Parathyroid adenoma (tissue), 2 donors: Measurements from ENCODE around the gene OPCML.

Experiments
- H2AFZ ChIP-seq: fragments of 300-600 bp; sonication (generic); one replicate; pipeline ENCODE4 v1.7.0; 2017; ENCODE audit warnings: antibody characterized with exemption, mild to moderate bottlenecking
- H3K27ac ChIP-seq: fragments of 300-600 bp; sonication (generic); one replicate; pipeline ENCODE4 v1.7.0; 2017
- H3K27me3 ChIP-seq: fragments of 300-600 bp; sonication (generic); one replicate; pipeline ENCODE4 v1.7.0; 2017; ENCODE audit warnings: low read length; ENCODE audit not compliant: control insufficient read depth, insufficient read depth
- H3K36me3 ChIP-seq: fragments of 300-600 bp; sonication (generic); one replicate; pipeline ENCODE4 v1.7.0; 2017; ENCODE audit warnings: low read length; ENCODE audit not compliant: control insufficient read depth, insufficient read depth
- H3K4me1 ChIP-seq: fragments of 300-600 bp; sonication (generic); one replicate; pipeline ENCODE4 v1.7.0; 2017; ENCODE audit warnings: control low read depth
- H3K4me2 ChIP-seq: fragments of 300-600 bp; sonication (generic); one replicate; pipeline ENCODE4 v1.7.0; 2017; ENCODE audit warnings: low read length
- H3K4me3 ChIP-seq: fragments of 300-600 bp; sonication (generic); one replicate; pipeline ENCODE4 v1.7.0; 2017; ENCODE audit warnings: low read depth, low read length
- H3K79me2 ChIP-seq: fragments of 300-600 bp; sonication (generic); one replicate; pipeline ENCODE4 v1.7.0; 2017; ENCODE audit warnings: control low read depth
- H3K9ac ChIP-seq: fragments of 300-600 bp; sonication (generic); one replicate; pipeline ENCODE4 v1.7.0; 2017; ENCODE audit warnings: mild to moderate bottlenecking
- H3K9me3 ChIP-seq: fragments of 300-600 bp; sonication (generic); one replicate; pipeline ENCODE4 v1.7.0; 2017; ENCODE audit warnings: low read length; ENCODE audit not compliant: control insufficient read depth
- CTCF ChIP-seq: fragments of 300-600 bp; sonication (generic); IDR thresholded peaks from one replicate; pipeline ENCODE4 v1.7.0; 2017; ENCODE audit warnings: antibody characterized with exemption, mild to moderate bottlenecking
- donor health status: primary hyperparathyroidism.

Gene OPCML

DNA sequence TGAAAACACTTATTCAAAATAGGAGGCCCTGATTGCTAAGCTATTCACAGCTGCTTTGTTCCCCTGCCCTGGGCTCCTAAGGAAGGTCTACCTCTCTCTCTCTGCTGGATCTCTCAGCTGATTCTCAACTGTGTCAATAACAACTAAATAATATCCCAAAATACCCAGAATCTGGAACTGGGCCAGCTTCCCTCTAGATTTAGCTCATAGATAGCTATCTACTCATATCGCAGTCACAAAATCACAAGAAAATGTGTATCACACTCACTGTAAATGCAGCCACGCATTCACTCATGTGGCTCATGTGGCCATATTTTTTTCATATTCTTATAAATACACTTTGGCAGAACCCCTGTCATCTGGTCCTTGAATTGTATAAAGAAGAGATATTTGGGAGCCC, 555.1 kb downstream of the OPCML start:
- Histone ChIP-seq H3K79me2 (no peaks in the 10 kb centered on the region), H3K9me3 (no peaks in the 10 kb centered on the region), H3K4me1 (no peaks in the 10 kb centered on the region), H3K9ac (no peak overlapping the region), H3K27ac (no peak overlapping the region), H3K4me3 (no peak overlapping the region), H3K4me2 (no peak overlapping the region), H2AFZ (no peak overlapping the region), H3K27me3 (no peaks in the 10 kb centered on the region), H3K36me3 (no peaks in the 10 kb centered on the region)
- TF ChIP-seq CTCF: no peak

DNA sequence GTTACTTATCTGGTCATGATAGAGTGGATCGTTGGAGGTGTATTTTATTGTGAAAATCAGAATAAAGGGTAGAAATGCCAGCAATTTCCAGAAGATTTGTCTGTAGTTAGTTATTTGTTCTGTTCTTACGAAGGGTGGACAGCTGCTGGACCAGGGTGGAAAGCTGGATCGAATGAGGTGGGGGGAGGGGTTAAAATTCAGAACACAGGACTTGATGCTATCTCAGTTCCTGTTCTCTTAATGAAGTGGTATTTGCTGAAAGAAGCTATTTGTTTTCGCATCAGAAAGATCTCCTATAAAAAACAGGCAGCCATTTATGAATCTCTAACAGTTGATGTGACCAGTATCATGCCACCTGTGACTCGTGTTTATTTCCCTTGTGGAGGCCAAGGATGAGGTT, 556.2 kb downstream of the OPCML start:
- Histone ChIP-seq H2AFZ (no peak overlapping the region), H3K9ac (no peak overlapping the region), H3K27me3 (no peaks in the 10 kb centered on the region), H3K27ac (no peak overlapping the region), H3K79me2 (no peaks in the 10 kb centered on the region), H3K4me1 (no peaks in the 10 kb centered on the region), H3K36me3 (no peaks in the 10 kb centered on the region), H3K9me3 (no peaks in the 10 kb centered on the region), H3K4me3 (no peak overlapping the region), H3K4me2 (no peak overlapping the region)
- no peak for TF ChIP-seq CTCF

GRCh38 chr11:132973686-132974085, 558.6 kb downstream of the OPCML start:
- Histone ChIP-seq H3K4me2 (no peak overlapping the region), H3K36me3 (no peaks in the 10 kb centered on the region), H3K79me2 (no peaks in the 10 kb centered on the region), H3K27ac (no peak overlapping the region), H3K9me3 (no peaks in the 10 kb centered on the region), H3K27me3 (no peaks in the 10 kb centered on the region), H2AFZ (no peak overlapping the region), H3K9ac (no peak overlapping the region), H3K4me3 (no peak overlapping the region), H3K4me1 (no peaks in the 10 kb centered on the region)
- no peak for TF ChIP-seq CTCF

- H3K79me2 ChIP-seq: no peaks in the 10 kb centered on the region
- no peak overlapping the region for H3K27ac ChIP-seq
- no peak overlapping the region for H3K4me3 ChIP-seq
- no peak for TF ChIP-seq CTCF
- H3K36me3 ChIP-seq: no peaks in the 10 kb centered on the region
- no peaks in the 10 kb centered on the region for H3K4me1 ChIP-seq
- H3K27me3 ChIP-seq: no peaks in the 10 kb centered on the region
- H3K9me3 ChIP-seq: no peaks in the 10 kb centered on the region
- no peak overlapping the region for H3K4me2 ChIP-seq
- no peak overlapping the region for H3K9ac ChIP-seq
- no peak overlapping the region for H2AFZ ChIP-seq
These were observed 559.7 kb downstream of the OPCML start for GRCh38 chr11:132972565-132972964.

GRCh38 chr11:132971351-132971750, 561.0 kb downstream of the OPCML start:
- Histone ChIP-seq H3K36me3 (no peaks in the 10 kb centered on the region), H2AFZ (no peak overlapping the region), H3K9ac (no peak overlapping the region), H3K27me3 (no peaks in the 10 kb centered on the region), H3K4me1 (no peaks in the 10 kb centered on the region), H3K4me3 (no peak overlapping the region), H3K9me3 (no peaks in the 10 kb centered on the region), H3K27ac (no peak overlapping the region), H3K4me2 (no peak overlapping the region), H3K79me2 (no peaks in the 10 kb centered on the region)
- TF ChIP-seq CTCF: no peak
